Transverse colon (tissue), 4 donors: ENCODE measurements around the gene PLCB2. TPM values are rescaled to one million over a fixed set of nuclear protein-coding genes. Genes with fewer than 3 reads are reported as not detected.
A peak's percentile ranks its signal among the peaks of the same experiment; 100 is the strongest.

ENCODE experiments used
- DNase-seq: peaks from one replicate; pipeline ENCODE4 v3.0.0-alpha.2; 2019
- H3K27ac ChIP-seq, 4 donors: fragments of 200-600 bp; sonication (generic); 2 replicates each; pipeline ENCODE4 v1.5.1; 2016 to 2018; ENCODE audit warnings: inconsistent platforms in 4 of 4
- H3K27me3 ChIP-seq: fragments of 200-600 bp; sonication (generic); 2 replicates; pipeline ENCODE4 v1.5.1; 2017; ENCODE audit warnings: inconsistent platforms
- H3K36me3 ChIP-seq, 4 donors: fragments of 200-600 bp; sonication (generic); 2 replicates each; pipeline ENCODE4 v1.5.1; 2017 to 2019; ENCODE audit warnings: inconsistent platforms in 4 of 4
- H3K4me1 ChIP-seq, 4 donors: fragments of 200-600 bp; sonication (generic); 2 replicates each; pipeline ENCODE4 v1.5.1; 2017 to 2020; ENCODE audit warnings: inconsistent platforms in 4 of 4
- H3K4me3 ChIP-seq, 4 donors: fragments of 200-600 bp; sonication (generic); 1 replicate in 1 of 4; 2 replicates in 3 of 4; pipeline versions ENCODE4 v1.5.1 to v1.6.1; 2017 to 2019; ENCODE audit warnings: inconsistent platforms in 4 of 4
- H3K9me3 ChIP-seq, 2 donors: fragments of 200-600 bp; sonication (generic); 2 replicates each; pipeline ENCODE4 v1.5.1; 2017 to 2019; ENCODE audit warnings: inconsistent platforms in 2 of 2
- CTCF ChIP-seq, 5 experiments: fragments of 200-600 bp in 3 of 5; fragments of 450-650 bp in 2 of 5; sonication (generic) in 3 of 5; IDR thresholded peaks; 1 replicate in 2 of 5; 2 replicates in 3 of 5; pipeline ENCODE4 v1.5.1; 2016 to 2017; ENCODE audit warnings: antibody characterized with exemption in 5 of 5, inconsistent platforms in 3 of 5, mild to moderate bottlenecking in 2 of 5, moderate library complexity in 1 of 5
- EP300 ChIP-seq: sonication (generic); formaldehyde crosslinking; IDR thresholded peaks from one replicate; pipeline ENCODE4 v1.6.1; 2017; ENCODE audit warnings: antibody characterized with exemption, low read depth
- POLR2A ChIP-seq: fragments of 450-650 bp; IDR thresholded peaks from one replicate; pipeline ENCODE4 v1.6.1; 2016; ENCODE audit warnings: antibody characterized with exemption, mild to moderate bottlenecking, moderate library complexity
- POLR2AphosphoS5 ChIP-seq, 3 donors: sonication (generic); formaldehyde crosslinking; IDR thresholded peaks; one replicate each; pipeline ENCODE4 v1.6.1; 2016; ENCODE audit warnings: antibody characterized with exemption in 3 of 3
- WGBS, 2 donors: methylation state at CpG; one replicate each; pipeline ENCODE4 v1.1.5; 2018; ENCODE audit warnings: low coverage in 1 of 2; 5-methylcytosine and 5-hydroxymethylcytosine counted together
- in situ Hi-C, 4 donors: fragments of 200-750 bp; cut with MboI; loops; one replicate each; pipeline versions ENCODE4 v1.15.0 to v1.15.1; 2017; ENCODE audit warnings: low sequenced_read_pairs in 3 of 4, low pct_ligation_motif_present in 1 of 4, low pct_unique_long_range_greater_than_20kb in 1 of 4
- intact Hi-C: fragments of 100-400 bp; cut with DNase I; formaldehyde crosslinking; loops from one replicate; pipeline ENCODE4 v1.15.1; 2023; ENCODE audit warnings: low total_unique reads
- total RNA-seq, 4 donors: library from RNA; depleted of rRNA; stranded (reverse); fragments of >200 nt; gene quantifications; one replicate each; pipeline ENCODE4 v1.1.0, GENCODE V29; 2016

Gene PLCB2
- total RNA-seq, 4 donors from 2014 or later = 5.5 to 143 (median 12.0) TPM

GRCh38 chr15:40348474-40348870, 40.7 kb upstream of the PLCB2 start:
- Histone ChIP-seq H3K27ac (peak overlapping the region; percentile 95 to 98 (median 96)), H3K4me3 (no peak overlapping the region), H3K27me3 (no peaks in the 10 kb centered on the region), H3K36me3 (no peaks in the 10 kb centered on the region), H3K4me1 (peaks cover 30 to 63% (median 59%) of the 10 kb centered on the region in 4 donors), H3K9me3 (no peaks in the 10 kb centered on the region)
- 66% methylated on average over 5 of the region's 5 CpGs; no CpG with 5 or more reads in 1 of the 2 donors for WGBS, 2 donors
- TF ChIP-seq POLR2AphosphoS5 (IDR thresholded peaks at IDR 0.05) = no peak
- TF ChIP-seq EP300 = no peak
- no peak for TF ChIP-seq POLR2A
- TF ChIP-seq CTCF (IDR thresholded peaks at IDR 0.05) = no peak
- DNase-seq = no peak
- intact Hi-C loops (no loop called here), in situ Hi-C loops (no loop called here)

- Histone ChIP-seq H3K9me3 (no peaks in the 10 kb centered on the region), H3K27me3 (no peaks in the 10 kb centered on the region), H3K4me3 (no peak overlapping the region), H3K4me1 (peaks cover 36 to 70% (median 66%) of the 10 kb centered on the region in 4 donors), H3K36me3 (no peaks in the 10 kb centered on the region), H3K27ac (peak overlapping the region; percentile 95 to 98 (median 96))
- TF ChIP-seq POLR2AphosphoS5 (IDR thresholded peaks at IDR 0.05) (peak in 2 of 3 donors; percentile 68 to 84), CTCF (IDR thresholded peaks at IDR 0.05) (no peak), POLR2A (peak; percentile 61), EP300 (peak; percentile 82)
- in situ Hi-C loops (no loop called here), intact Hi-C loops (no loop called here)
- peak; percentile 89 for DNase-seq
- WGBS, 2 donors = 46% methylated on average over 10 of the region's 11 CpGs; no CpG with 5 or more reads in 1 of the 2 donors
These were observed 40.1 kb upstream of the PLCB2 start for GRCh38 chr15:40347559-40348473.

- peak; percentile 10 for DNase-seq
- TF ChIP-seq CTCF (IDR thresholded peaks at IDR 0.05) (no peak), EP300 (no peak), POLR2A (no peak), POLR2AphosphoS5 (IDR thresholded peaks at IDR 0.05) (no peak)
- Histone ChIP-seq H3K9me3 (no peaks in the 10 kb centered on the region), H3K36me3 (no peaks in the 10 kb centered on the region), H3K4me1 (peaks cover 42 to 79% (median 73%) of the 10 kb centered on the region in 4 donors), H3K27ac (peak overlapping the region; percentile 95 to 98 (median 96)), H3K27me3 (no peaks in the 10 kb centered on the region), H3K4me3 (peak overlapping the region in 1 of 4 donors; percentile 3)
- in situ Hi-C loops = no loop called here
- WGBS, 2 donors = 80% methylated on average over 2 to 15 of the region's 15 CpGs
- intact Hi-C loops = no loop called here
These were observed 39.1 kb upstream of the PLCB2 start for GRCh38 chr15:40346579-40347558.
